Measurements from ENCODE around the gene TAF11.
"Not testable (repeated sequence)": the region's sequence is repeated elsewhere in the genome, so short reads cannot be mapped to it uniquely, and the experiment has no call there.

TAF11 gene, protein sequence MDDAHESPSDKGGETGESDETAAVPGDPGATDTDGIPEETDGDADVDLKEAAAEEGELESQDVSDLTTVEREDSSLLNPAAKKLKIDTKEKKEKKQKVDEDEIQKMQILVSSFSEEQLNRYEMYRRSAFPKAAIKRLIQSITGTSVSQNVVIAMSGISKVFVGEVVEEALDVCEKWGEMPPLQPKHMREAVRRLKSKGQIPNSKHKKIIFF

DNA sequence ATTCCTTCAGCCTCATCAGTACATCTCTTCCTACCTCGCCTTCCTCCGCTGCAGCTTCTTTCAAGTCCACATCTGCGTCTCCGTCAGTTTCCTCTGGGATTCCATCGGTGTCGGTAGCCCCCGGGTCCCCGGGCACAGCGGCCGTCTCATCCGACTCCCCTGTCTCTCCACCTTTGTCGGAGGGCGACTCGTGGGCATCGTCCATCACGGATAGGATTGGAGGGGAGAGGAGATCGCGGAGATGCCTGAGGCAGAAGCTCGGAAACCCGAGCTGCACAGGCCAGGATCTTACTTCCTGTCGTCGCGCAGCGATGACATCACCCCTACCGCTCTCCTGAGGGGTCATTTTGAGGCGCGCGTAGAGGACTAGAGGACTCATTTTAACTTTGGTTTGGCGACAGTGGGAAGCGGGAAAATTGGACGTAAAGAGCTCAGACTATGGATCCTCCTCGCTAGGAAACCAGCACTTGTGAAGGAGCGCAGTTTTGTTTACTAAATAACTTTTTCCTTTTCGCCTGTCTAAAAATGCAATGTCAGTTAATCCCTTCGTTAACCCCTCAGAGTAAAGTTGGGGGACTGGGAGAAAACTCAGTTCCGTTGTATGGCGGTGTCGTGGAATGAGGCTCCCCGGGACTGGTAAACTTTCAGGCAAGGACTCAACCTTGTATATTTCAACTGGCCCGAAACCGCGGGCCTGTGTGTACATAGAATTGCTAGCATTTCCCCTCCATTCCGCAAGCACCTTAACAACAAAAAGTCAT, at the start of gene TAF11:
TSS of gene TAF11 (minus strand) at position 290 of the 761 bp plus-strand sequence. CDS start at position 205, 85 bp downstream.
- in situ Hi-C loops (cut with HindIII; ENCODE audit: low sequenced_read_pairs) = no loop called here

GRCh38 chr6:34934516-34934915, 46.7 kb upstream of the TAF11 start:
- in situ Hi-C loops (cut with HindIII; ENCODE audit: low sequenced_read_pairs) = no loop called here

DNA sequence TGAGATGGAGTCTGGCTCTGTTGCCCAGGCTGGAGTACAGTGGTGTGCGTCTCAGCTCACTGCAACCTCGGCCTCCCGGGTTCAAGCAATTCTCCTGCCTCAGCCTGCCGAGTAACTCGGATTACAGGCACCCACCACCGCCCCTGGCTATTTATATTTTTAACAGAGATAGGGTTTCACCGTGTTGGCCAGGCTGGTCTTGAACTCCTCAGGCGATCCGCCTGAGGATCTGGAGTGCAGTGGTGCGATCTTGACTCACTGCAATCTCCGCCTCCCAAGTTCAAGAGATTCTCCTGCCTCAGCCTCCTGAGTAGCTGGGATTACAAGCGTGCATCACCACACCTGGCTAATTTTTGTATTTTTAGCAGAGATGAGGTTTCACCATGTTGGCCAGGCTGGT, 44.4 kb upstream of the TAF11 start:
- in situ Hi-C loops (cut with HindIII; ENCODE audit: low sequenced_read_pairs) = not testable (repeated sequence)

- in situ Hi-C loops (cut with HindIII; ENCODE audit: low sequenced_read_pairs) = no loop called here
Observed at GRCh38 chr6:34930221-34930620, 42.4 kb upstream of the TAF11 start.

DNA sequence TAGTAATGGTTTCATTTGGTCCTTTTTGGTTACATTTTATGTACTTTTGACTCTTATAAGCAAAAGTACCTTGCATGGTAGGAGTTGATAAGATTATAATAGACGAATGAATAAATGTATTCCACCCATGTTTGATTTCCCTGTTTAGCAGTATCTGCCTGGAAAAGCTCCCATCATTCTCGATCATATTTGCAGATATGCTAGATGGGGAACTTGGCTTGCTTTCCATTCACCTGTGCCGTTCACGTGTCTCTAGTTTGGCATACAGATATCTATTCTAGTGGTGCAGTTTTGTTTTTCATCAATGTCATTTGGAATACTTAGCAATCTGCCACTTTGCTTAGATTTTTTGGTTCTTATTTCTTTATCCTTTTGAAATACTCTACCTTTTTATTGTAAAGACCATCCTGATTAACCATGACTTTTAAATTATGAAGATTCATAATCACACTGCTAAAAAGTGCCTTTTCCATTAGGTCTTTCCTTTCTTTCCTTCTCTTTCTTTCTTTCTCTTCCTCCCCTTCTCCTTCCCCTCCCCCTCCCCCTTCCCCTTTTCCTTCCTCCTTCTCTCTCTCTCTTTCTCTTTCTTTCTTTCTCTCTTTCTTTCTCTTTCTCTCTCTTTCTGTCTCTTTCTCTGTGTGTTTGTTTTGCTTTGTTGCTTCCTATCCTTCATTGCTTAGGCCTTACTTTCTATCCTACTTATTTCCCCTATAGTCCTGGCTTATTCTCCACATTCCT, 41.6 kb upstream of the TAF11 start:
- in situ Hi-C loops (cut with HindIII; ENCODE audit: low sequenced_read_pairs) = no loop called here

- in situ Hi-C loops (cut with HindIII; ENCODE audit: low sequenced_read_pairs) = no loop called here
Observed at GRCh38 chr6:34928695-34929094, 40.9 kb upstream of the TAF11 start.

GRCh38 chr6:34928220-34928619, 40.4 kb upstream of the TAF11 start:
- in situ Hi-C loops (cut with HindIII; ENCODE audit: low sequenced_read_pairs) = no loop called here

DNA sequence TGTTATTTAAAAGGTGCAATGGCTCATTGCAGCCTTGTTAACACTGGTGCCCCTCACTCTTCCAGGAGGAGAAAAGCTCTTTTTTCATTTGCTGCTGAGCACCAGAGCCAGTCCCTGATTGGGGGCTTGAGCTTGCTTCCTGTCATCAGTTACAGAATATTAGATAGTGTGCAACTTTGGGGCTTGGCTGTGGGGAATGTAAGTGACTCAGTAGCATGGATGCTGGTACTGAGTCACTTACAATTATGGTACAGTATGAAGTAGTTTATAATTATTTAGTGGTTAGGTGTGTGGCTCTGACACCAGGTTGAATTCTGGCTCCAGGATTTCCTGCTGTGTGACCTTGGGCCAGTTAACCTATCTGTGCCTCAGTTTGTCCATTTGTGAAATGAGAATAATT, 38.8 kb upstream of the TAF11 start:
- in situ Hi-C loops (cut with HindIII; ENCODE audit: low sequenced_read_pairs) = no loop called here

GRCh38 chr6:34924831-34925625, 37.2 kb upstream of the TAF11 start:
- in situ Hi-C loops (cut with HindIII; ENCODE audit: low sequenced_read_pairs) = no loop called here

DNA sequence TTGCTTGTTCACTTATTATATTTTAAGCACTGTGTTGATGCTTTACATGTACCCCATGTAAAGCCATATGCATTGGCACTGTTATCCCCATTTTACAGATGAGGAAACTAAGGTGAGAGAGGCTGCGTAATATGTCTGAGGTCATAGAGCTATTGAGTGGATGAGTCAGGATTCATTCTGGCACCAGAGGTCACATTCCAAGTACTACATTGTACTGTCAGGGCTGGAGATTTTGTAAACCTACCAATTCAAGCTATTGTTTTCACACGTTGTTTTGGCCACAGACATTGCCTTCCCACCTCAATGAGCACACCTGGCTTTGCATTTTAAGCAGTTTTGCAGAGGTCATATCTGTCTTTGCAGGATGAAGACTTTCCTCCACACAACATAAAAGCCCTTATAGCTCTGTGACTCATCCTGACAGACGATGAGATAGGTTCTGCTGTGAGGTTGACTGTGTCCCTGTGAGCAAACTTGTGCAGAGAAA, 34.4 kb upstream of the TAF11 start:
- in situ Hi-C loops (cut with HindIII; ENCODE audit: low sequenced_read_pairs) = no loop called here

DNA sequence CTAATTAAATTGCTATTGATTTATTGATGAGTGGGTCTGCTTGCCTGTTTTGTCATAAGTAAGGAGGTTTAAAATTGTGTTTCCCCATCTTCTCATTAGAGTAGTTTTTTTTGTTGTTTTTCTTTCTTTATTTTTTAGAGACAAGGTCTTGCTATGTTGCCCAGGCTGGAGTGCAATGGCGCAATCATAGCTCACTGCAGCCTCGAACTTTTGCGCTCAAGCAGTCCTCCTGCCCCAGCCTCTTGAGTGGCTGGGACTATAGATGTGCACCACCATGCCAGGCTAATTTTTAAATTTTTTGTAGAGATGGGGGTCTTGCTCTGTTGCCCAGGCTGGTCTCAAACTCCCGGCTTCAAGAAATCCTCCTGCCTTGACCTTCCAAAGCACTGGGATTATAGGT, 32.3 kb upstream of the TAF11 start:
- in situ Hi-C loops (cut with HindIII; ENCODE audit: low sequenced_read_pairs) = no loop called here

DNA sequence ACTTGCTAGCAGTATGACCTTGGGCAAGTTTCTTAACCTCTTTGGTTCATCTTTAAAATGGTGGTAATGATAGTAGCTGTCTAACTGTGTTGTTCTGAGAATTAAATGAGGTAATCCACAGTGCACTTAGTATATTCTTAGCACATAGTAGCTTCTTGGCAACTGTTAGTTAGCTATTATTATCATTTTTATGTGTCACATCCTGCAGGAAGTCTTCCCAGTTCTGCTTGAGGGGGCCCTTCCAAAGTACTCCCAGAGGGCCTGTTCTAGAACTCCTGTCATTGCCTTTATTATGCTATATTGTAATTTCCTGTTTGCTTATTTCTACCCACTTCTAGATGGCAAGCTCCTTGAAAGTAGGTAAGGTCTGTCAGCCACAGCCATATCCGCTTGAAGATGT, 31.8 kb upstream of the TAF11 start:
- in situ Hi-C loops (cut with HindIII; ENCODE audit: low sequenced_read_pairs) = no loop called here

GRCh38 chr6:34917626-34918285, 29.9 kb upstream of the TAF11 start:
- in situ Hi-C loops (cut with HindIII; ENCODE audit: low sequenced_read_pairs) = no loop called here

DNA sequence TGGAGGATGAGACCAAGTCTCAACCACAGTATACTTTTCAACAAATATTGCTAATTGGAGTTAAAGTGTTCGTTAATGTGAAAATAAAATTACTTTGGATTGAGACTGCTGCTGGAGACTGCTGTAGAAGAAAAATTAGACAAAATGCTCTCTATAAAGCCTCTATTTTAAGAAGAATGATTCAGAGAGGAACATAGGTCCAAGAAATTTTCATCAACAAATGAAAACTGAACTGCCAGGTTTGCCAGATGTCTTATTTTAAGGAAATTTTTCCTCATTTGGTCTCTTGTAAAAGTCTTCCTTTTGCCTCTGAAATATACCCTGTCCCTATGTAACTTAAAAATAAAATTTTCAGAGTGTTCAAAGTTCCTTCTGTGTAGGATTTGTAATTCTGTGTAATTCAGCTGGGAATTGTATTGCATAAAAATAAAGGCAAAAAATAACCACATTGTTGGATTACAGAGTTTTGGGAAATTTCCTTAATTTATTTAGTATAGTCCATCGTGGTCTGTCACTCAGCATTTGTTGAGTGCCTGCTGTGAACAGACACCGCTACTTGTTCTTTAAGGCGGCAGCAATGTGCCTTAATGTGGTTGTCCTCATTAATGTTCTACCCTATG, 28.6 kb upstream of the TAF11 start:
- in situ Hi-C loops (cut with HindIII; ENCODE audit: low sequenced_read_pairs) = no loop called here

DNA sequence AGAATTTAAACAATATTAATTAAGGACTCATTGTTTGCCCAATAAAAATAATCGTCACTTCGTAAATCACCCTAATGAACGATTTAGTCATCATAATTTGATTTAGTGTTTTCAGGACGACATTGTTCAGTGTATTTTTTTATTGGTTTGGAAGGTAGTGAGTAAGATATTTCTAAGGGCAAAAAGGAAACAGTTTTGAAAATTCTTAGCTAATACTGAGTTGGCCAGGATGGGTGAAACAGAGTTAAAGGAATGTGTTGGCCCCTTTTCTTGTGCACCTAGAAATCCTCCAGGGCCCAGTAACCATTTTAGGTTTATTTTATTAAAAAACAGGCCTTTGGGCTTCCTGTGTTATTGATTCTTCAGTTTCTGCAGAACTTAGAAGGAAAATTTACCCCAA, 26.5 kb upstream of the TAF11 start:
- in situ Hi-C loops (cut with HindIII; ENCODE audit: low sequenced_read_pairs) = no loop called here

DNA sequence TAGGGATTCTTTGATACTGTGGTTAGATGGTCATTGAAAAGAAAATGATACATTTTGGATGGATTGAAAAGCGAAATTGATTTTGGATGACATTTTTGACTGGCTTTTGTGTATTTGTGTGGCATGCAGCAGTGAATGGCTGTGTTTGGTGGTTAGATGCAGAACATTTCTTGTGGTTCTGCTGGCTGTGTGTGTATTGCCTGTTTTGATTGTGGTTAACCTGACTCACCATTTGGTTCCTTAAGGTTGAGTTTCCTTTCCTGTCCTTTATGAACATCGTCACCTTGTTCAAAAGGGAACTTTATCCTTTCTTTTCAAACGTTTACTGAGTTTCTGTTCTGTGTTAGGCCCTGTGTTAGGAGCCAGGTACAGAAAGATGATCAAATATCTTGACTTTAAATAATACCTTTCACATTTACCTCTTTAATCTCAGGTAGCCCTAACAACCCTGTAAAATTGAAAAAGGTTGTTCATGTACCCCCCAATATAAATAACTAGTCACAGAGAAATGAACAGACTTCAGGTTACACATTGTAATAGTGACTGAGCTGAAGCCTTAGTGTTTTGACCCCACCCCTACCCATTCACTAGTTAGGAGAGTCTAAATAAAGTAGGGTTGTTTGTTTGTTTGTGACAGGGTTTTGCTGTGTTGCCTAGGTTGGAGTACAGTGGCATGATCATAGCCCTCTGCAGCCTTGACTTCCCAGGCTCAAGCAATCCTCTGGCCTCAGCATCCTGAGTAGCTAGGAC, 25.0 kb upstream of the TAF11 start:
- in situ Hi-C loops (cut with HindIII; ENCODE audit: low sequenced_read_pairs) = no loop called here

GRCh38 chr6:34911822-34912221, 24.0 kb upstream of the TAF11 start:
- in situ Hi-C loops (cut with HindIII; ENCODE audit: low sequenced_read_pairs) = no loop called here

DNA sequence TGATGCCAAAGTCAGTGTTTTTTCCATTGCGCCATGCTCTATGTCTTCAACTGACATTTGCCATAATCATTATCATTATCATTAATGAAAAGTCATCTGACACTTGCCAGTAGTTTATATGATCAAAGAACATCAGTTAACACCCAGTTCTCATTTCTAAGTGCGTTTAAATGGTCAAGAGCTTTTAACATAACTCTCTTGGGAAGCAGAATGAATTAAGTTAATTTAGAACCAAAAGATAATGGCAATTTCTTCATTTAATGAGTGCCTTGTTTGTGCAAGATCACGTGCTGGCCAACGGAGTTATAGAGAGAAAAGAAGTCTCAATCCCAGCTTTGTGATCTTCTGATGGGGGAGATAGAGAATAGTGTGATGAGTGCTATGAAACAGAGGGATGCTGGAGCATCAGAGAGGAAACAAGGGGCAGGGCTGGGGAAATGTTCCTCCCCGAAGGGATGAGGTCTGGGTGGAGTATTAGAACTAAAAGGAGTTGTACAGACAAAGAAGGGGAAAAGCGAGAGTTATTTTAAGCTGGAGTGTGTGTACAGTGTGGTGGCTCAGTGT, 21.6 kb upstream of the TAF11 start:
- in situ Hi-C loops (cut with HindIII; ENCODE audit: low sequenced_read_pairs) = no loop called here

DNA sequence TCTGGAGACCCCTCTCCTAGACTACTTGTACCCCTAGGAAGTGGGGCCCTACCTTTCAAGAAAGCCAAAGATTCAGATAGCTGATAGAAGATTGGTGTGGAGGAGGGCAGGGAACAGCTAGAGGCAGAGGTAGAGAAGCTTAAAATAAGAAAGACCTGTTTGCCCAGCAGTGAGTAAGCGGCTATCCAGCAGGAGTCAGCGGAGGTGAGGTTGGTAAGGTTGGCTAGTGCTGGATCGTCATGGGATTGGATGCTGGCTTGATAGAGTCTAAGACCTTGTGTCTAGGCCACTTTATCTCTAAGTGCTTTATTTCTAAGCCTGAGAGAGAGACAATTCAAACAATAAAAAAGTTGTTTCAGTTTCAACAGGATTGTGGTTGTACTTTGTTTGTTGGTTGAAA, 20.4 kb upstream of the TAF11 start:
- in situ Hi-C loops (cut with HindIII; ENCODE audit: low sequenced_read_pairs) = no loop called here
